ENCODE measurements around the gene VARS1.
"Not testable (repeated sequence)": the region's sequence is repeated elsewhere in the genome, so short reads cannot be mapped to it uniquely, and the experiment has no call there.

The VARS1 gene

DNA sequence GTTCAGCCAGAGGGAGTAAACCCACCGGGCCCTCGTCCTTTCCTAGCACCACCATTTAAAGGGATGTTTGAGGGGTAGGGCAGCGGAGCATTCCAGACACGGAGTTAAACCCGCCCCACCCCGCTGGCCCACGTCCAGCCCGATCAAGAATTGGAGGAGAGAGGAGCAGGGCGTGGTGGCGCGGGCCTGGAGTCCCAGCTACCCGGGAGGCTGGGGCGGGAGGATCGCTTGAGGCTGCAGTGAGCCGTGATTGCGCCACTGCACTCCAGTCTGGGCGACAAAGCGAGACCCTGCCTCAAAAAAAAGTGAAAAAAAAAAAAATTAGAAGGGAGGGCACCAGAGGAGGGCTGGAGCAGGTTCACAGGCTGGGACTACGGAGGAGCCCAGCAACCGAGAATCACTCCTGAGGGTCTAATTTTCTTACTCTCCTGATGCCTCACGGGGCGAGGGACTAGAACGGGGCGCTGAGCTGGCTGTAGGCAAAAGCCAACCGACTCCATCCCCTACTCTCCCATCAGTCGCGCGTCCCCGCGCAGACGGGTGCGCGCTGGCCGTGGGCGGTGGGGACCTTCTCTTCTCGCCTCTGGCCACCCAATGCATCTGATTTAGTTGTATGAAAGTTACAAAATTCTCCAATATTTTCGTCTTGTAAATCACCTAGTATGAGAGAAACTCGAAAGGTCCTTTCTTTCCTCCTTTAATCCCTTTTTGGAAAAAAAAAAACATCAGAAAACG is 25.9 kb upstream of the VARS1 start:
- DNase-seq: peak; percentile 86

DNA sequence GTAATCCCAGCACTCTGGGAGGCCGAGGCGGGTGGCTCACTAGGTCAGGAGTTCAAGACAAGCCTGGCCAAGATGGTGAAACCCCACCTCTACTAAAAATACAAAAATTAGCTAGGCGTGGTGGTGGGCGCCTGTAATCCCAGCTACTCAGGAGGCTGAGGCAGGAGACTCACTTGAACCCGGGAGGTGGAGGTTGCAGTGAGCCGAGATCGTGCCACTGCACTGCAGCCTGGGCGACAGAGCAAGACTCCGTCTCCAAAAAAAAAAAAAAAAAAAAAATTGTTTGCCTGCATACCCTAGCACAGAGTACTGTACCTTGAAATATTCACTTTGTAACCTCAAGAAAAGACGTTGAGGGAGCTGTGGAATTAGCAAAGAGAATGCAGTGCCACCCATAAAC is 24.8 kb upstream of the VARS1 start:
- not testable (repeated sequence) for DNase-seq

DNA sequence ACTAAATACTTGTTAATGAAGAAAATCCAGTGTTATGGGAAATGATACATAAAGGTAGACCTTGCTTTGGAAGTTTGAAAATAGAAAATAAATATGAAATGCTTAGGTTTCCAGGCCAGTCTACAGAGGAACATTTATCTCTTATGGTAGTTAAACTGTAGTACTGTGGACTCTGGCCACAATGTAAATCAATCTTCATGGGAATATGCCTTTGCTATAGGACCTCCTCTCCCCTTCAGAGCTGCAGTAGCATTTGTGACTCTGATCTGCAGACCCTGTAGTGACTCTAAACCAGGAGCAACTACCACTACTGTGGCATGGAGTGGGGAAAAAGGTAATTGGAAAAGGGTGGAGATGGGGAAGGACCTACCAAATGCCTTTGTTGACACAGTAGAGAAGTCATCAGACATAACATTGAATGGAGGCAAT is 24.3 kb upstream of the VARS1 start:
- peak; percentile 33 for DNase-seq

DNA sequence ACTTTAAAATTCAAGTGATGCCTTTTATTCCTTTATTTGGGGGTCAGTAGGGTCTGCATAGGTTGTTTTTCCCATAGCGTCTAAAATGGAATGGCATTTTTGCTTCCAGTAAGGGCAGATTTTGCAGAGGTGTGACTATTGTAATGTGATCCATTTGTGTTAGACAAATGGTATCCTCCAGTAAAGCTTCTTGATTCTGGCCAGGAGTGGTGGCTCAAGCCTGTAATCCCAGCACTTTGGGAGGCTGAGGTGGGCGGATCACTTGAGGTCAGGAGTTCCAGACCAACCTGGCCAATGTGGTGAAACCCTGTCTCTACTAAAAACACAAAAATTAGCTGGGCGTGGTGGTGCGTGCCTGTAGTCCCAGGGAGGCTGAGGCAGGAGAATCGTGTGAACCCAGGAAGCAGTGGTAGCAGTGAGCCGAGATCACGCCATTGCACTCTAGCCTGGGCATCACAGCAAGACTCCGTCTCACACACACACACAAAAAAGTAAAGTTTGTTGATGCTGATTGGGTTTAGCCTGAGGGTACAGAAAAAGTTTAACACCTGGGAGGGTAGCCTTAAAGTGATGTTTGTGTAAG is 22.5 kb upstream of the VARS1 start:
- peak; percentile 29 for DNase-seq

DNA sequence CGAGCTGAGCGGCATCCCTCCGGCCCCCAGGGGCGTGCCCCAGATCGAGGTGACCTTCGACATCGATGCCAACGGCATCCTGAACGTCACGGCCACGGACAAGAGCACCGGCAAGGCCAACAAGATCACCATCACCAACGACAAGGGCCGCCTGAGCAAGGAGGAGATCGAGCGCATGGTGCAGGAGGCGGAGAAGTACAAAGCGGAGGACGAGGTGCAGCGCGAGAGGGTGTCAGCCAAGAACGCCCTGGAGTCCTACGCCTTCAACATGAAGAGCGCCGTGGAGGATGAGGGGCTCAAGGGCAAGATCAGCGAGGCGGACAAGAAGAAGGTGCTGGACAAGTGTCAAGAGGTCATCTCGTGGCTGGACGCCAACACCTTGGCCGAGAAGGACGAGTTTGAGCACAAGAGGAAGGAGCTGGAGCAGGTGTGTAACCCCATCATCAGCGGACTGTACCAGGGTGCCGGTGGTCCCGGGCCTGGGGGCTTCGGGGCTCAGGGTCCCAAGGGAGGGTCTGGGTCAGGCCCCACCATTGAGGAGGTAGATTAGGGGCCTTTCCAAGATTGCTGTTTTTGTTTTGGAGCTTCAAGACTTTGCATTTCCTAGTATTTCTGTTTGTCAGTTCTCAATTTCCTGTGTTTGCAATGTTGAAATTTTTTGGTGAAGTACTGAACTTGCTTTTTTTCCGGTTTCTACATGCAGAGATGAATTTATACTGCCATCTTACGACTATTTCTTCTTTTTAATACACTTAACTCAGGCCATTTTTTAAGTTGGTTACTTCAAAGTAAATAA is 21.8 kb upstream of the VARS1 start:
- DNase-seq: not testable (repeated sequence)

DNA sequence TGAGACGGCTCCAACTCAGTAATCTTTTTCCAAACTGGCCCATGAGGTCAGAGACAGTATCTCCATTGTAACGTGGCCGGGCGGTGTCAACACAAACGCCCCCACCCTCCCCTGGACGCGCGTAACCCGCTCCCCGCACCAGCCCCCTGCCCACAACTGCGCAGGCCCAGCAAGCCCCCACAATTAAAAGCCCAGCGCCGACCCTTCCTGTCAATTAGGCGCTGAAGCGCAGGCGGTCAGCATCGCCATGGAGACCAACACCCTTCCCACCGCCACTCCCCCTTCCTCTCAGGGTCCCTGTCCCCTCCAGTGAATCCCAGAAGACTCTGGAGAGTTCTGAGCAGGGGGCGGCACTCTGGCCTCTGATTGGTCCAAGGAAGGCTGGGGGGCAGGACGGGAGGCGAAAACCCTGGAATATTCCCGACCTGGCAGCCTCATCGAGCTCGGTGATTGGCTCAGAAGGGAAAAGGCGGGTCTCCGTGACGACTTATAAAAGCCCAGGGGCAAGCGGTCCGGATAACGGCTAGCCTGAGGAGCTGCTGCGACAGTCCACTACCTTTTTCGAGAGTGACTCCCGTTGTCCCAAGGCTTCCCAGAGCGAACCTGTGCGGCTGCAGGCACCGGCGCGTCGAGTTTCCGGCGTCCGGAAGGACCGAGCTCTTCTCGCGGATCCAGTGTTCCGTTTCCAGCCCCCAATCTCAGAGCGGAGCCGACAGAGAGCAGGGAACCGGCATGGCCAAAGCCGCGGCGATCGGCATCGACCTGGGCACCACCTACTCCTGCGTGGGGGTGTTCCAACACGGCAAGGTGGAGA is 19.7 kb upstream of the VARS1 start, which contains the start of the genes HSPA1A and HSPA1L:
HSPA1A (plus strand) TSS at position 519 of the 814 bp plus-strand sequence; CDS start at position 733, 214 bp downstream.
HSPA1L (minus strand) TSS at position 259 of the 814 bp plus-strand sequence. CDS start 3,311 bp downstream, outside the sequence.
- DNase-seq: peak; percentile 100

DNA sequence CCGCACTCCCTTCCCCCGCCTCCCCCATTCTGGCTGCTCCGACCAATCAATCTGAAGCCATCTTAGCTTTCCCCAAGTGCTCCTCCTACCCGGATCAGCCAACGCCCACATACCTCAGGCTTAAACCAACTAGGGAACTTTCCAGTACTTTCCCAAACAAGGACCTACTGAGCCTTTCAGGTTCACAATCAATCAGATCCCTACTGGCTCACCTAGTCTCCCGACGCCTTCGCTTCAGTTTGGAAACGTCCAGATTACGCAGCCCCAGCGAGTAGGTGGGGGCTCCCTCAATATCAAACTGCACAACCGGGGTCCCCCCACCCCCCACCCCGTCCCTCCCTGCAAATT is 19.1 kb upstream of the VARS1 start:
- DNase-seq: peak; percentile 99

DNA sequence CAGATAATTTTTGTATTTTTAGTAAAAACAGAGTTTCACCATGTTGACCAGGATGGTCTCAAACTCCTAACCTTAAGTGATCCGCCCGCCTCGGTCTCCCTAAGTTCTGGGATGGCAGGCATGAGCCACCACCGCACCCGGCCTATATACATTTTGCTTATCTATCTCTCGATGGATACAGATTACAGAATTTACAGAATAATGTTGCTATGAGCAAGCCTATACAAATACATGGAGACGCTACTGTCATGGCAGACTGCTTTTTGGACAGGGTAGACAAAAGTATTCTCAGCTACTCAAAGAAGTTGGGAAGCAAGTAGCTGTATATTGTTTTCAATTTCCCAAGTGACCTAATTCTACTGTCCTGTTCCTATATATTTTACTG is 17.9 kb upstream of the VARS1 start:
- no peak for DNase-seq

DNA sequence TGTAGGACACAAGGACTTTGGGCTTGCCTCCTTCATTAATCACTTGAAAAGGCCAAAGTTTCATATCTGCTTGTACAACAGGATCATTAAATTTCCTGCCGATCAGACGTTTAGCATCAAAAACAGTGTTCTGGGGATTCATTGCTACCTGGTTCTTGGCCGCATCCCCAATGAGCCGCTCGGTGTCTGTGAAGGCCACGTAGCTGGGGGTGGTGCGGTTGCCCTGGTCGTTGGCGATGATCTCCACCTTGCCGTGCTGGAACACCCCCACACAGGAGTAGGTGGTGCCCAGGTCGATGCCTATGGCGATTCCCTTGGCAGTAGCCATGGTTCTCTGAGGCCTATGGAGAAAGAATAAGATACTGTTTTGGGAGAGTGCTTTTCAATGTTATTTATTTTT is 16.1 kb upstream of the VARS1 start:
- no peak for DNase-seq

DNA sequence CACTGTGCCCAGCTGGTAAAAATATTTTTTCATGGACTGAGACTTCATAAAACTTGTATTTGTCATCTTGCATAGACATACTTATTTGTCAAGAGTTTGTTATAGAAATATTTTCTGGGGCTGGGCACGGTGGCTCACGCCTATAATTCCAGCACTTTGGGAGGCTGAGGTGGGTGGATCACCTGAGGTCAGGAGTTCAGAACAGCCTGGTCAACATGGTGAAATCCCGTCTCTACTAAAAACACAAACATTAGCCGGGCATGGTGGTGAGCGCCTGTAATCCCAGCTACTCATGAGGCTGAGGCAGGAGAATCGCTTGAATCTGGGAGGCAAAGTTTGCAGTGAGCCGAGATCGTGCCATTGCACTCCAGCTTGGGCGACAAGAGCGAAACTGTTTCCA is 13.0 kb upstream of the VARS1 start:
- DNase-seq: not testable (repeated sequence)

DNA sequence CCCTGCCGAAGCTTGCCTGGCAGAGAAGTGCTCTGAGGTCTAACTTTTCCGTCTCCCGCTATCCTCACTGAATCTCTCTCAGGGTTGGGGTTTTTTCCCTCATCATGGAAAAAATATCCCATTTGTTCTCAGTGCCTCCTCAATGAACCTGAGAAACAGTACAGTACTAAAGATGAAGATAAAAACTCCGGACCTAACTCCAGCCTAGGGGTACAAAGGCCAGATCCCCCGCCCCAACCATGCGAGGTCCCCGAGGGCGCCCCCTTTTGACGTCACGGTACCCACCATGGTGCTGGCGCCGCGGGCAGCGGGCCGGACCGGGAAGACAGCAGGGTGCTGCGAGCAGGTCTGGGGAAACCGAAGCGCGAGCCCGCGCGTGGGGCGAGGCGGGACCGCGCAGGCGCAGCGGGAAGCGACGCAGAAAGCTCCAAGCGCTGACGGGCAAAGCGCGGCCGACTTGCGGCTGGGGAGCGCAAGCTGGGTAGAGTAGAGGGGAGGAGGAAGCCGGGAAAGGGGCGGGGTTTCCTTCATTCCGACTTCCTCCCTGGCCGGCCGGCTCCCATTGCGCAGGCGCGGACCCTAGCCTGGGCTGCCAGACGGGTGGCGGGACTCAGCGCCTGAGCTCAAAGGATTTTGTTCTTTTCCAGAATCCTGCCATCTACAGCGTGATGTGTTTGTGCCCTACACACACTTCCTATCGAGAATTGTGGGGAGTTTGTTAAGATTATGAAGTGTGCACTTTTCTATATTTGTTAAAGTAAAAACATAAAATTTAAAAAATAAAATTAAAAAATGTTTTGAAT is 11.1 kb upstream of the VARS1 start, which contains the start of gene LSM2:
LSM2 (minus strand) TSS at position 497 of the 803 bp plus-strand sequence; CDS start at position 288, 209 bp downstream.
- peak; percentile 98 for DNase-seq

DNA sequence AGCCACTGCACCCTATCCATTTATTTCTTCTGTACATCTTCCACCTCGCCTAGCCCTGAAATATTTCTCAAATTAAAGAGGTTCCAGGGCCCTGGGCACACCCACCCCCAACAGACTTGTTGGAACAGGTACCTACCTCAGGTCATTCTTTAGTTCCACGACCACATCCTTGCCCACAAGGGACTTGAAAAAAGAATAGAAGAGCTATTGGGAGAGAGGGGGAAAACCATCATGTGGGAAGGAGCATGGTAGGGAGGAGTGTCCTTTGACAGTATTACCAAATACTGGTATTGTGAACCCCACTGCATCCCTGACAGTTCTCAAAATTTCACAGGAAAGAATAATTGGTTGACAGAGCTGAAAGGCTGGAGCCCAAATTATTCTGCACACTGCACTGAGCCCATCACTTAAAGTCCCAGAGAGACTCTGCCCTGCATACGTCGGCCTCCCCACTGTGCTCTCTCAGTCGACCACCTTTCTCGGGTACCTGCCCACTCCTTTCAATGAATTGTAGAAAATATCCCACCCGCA is 10.5 kb upstream of the VARS1 start:
- DNase-seq: peak; percentile 45

DNA sequence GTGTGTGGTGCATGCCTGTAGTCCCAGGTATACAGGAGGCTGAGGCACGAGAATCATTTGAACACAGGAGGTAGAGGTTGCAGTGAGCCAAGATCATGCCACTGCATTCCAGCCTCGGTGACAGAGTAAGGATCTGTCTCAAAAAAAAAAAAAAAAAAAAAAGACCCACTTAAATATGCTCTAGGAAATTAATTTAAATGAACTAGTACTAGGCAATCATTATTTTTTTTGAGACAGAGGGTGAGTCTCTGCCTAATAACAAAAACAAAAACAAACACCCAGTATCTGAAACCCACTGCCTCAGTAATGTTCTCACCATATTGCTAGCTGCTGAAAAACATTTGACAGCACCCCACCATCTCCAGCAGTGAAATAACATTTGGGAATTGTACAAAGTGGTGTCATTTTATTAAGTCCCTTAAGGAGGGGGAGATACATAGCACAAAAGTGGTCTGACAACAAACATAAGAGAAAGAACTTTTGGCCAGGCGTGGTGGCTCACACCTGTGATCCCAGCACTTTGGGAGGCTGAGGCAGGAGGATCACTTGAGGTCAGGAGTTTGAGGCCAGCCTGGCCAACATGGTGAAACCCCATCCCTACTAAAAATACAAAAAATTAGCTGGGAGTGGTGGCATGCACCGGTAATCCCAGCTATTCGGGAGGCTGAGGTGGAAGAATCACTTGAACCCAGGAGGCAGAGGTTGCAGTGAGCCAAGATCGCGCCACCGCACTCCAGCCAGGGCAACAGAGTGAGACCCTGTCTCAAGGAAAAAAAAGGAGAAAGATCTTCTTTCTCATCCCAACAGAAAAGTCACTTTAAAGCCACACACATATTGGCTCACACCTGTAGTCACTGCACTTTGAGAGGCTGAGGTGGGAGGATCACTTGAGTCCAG is 5.7 kb upstream of the VARS1 start:
- not testable (repeated sequence) for DNase-seq

DNA sequence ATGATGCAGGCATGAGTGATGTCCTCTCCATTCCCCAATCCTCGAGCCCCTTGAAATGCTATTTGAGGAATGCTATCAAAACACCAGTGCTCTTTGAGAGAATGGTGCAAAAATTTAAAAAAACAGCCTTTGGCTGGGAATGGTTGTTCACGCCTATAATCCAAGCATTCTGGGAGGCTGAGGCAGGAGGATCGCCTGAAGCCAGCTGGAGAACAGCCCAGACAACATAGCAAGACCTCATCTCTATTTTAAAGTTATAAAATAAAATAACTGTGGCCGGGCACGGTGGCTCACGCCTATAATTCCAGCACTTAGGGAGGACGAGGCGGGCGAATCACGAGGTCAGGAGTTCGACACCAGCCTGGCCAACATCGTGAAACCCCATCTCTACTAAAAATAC is 4.2 kb upstream of the VARS1 start:
- no peak for DNase-seq

DNA sequence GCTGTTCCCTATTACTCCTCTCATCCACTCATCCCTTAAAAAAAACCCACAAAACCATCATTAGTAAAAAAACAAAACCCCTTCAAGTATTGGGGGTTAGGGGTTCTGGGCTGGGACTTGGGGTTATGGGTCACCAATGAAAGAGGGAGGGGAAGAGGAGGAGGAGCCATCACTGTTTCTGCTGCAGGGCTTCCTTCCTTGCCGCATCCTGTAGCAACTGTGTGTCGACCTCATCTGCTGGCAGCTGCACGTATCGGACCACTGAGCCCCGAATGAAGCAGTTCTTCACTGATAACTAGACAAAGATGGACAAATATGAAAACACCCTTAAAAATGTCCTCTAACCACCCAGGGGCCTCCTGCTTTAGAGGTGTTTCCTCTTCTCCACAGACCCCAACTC is 2.0 kb upstream of the VARS1 start:
- DNase-seq: no peak

DNA sequence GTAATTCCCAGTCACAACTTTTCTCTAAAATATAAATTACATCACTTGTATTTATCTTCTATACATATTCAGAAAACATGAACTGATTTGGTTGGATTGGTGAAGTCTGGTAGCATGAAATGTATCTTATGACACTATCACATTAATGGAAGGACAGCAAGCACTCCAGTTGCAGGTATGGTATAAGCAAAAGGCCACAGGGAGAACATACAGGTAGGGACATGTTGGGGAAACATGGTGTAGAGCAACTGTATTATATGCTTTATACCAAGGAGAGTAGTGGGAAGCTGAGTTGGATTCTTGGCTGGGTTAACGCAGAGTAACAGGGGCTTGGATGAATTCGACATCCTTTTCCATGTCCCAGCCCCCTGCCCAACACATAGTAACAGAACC is 1.4 kb upstream of the VARS1 start:
- DNase-seq: no peak

DNA sequence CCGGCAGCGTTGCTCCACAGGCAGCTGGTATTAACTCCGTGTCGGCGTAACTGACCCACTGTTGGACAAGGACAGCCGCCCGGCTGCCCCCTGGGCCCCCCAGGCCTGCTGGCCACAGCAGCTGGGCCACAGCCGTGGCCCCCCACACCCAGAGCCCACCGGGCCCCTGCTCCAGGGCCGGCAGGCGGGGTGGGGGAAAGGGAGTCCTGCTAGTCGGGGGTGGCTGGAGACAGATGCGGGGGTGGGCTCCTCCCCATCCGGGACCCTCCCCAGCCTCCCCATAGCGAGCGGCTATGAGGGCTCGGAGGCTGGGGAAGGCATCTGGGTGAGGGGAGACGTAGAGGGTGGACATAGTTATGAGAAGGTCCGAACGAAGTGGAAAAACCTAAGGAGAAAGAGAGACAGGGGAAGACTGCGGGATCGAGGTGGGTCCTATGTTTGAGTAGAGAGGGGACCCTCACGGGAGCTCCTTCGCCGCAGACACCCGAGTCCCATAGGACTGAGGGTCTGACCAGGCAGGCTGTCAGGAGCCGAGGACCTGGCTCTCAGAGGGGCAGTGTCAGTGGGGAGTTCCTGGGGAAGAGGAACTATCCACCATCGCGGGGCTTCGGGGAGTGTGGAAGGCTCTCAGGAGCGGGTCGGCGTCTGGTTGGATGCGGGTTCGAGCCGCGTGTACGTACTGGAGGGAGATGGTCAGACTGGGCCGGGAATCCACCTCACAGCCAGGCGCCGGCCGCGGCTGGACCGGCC is 511 bp downstream of the VARS1 start:
- peak; percentile 66 for DNase-seq

DNA sequence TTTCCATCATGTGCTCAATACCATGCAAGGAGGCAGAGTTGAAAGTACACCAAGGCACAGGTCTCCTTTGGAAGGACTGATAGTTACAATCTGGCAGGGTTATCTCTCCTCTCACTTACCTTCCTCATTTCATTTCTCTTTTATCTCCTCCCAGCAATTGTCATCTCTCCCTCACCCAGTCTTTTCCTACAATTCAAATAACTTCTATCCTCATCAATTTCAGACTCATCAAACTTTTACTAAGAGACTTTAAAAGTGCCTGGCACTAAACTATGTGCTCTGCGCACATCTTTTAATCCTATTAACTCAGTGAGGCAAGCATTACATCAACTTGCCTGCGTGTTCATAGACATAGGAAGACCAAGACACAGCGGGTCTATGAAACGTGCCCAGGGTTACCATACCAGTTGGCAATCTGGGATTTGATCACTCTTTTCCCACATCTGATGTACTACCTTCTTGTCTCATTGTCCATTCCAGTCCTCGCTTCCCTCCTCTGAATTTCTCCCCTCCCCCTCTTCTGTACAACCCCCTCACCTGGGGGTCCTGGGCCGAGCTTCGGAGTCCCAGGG is 1.2 kb downstream of the VARS1 start:
- peak; percentile 64 for DNase-seq

DNA sequence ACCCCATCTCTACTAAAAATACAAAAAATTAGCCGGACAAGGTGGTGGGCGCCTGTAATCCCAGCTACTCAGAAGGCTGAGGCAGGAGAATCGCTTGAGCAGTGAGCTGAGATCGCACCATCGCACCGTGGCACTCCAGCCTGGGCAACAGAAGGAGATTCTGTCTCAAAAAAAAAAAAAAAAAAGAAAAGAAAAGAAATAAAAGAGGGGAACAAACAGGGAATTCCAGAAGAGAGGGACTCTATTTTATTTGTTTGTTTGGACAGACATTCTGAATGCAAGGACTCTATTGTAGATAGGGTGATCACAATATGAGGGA is 1.7 kb downstream of the VARS1 start:
- DNase-seq: not testable (repeated sequence)

DNA sequence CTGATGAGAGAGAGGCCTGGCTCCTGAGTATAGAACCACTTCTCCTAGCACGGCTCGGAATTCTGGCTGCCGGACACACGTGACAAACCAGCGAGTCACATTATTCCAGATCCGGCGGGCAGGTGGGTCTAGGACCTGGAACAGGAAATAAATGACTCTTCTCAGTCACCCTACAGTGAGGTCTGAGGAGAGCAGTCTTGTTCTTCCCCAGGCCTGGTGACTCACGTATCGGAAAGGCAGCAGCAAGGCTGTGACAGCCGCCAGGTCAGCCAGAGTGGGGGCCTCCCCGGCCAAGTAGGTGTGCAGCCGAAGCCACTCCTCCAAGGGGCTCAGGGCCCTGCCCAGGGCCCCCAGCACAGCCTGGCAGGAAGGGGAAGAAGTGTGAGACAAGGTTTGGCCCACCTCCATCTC is 2.8 kb downstream of the VARS1 start:
- no peak for DNase-seq

All from NCI-H69 (cell line).